Amygdala (tissue), 56 donors: ENCODE data around the gene NAV2.
A peak's percentile ranks its signal among the peaks of the same experiment; 100 is the strongest.
"Not testable (repeated sequence)": the region's sequence is repeated elsewhere in the genome, so short reads cannot be mapped to it uniquely, and the experiment has no call there.

ENCODE experiments used
- DNase-seq, 56 donors: peaks; one replicate each; lab custom pipeline; 2025; lab: John Stamatoyannopoulos, UW

Gene NAV2

DNA sequence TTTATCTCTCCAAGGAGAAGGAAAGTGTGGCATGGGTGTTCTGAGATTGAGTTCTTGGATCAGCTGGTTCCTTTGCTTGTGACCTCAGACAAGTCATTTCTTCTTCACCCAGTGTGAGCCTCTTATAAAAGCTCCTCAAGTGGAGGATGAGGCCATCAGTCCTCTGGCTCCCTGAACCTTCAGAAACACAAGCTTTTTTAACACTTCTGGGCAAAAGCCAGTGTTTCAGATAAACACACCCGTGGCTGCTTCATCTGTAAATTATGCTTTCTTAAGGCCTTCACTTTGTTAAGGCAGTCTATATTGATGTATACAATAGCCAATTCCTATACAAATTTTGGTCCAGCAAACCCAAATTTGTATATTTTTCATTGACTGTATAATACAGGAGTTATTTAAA is 267.8 kb downstream of the NAV2 start:
- no peak for DNase-seq

DNA sequence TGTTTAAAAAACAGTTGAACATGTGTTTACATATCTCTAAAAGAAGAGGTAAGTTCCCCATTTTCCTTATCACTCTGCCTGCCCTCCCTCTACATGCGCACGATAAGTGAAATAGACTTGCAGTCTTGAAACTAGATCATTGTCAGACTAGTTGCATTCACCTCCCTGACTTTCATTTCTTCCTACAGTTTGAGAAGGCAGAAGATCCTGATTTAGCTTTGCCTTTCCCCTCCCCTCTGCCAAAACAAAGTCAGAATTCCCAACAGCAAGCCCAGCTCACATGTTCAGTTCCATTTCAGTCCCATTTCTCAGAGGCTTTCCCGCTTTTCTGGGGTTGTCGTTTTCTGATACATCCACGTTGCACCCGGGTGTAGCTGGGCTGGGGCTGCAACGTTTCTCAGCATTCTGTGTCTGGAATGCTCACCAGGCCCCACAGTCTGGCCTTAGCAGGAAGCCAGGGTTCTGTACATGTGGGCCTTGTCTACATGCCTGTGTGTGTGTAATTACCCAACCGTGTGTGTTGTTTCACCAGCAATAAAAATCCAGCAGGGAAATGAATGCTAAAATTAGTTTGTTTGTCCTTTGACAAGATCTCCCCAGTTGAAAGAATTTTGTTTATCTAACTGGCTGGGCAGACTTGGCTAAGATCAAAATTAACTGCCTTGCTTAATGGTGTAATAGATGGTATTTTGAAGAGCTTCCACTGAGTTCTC is 268.5 kb downstream of the NAV2 start:
- DNase-seq, result no peak

GRCh38 chr11:19982774-19983495 is 270.3 kb downstream of the NAV2 start:
- no peak for DNase-seq

DNA sequence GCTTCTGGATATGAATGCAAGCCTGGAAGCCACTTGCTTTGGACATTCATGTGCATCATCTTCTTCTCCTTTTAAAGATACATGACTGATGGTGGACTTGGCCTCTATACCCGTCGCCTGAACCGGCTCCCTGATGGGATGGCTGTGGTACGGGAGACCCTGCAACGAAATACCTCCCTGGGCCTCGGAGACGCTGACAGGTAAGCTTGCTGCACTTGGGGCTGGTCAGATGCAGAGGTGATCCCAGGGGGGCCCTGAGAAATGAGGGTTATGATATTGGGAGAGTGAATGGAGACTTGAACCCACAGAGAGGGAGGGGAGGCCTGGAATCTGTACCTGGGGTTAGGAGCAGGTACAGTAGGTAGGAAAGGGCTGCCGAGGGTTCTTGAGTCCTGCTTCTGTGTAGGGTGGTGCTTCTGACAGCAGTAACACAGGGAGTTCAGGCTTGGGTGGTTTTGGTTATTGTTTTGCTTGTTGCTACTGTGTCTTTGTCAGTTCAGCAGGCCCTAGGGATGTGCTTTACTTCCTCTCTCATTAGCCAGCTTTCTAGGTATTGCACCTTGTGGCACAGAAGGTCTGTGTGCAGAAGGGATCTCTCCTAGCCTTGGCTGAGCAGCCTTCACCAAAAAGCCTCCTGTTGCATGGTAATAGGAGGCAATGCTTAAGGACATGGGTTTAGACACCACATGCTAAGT is 271.6 kb downstream of the NAV2 start:
- DNase-seq, result no peak

- no peak for DNase-seq
Measured at GRCh38 chr11:19985111-19985510, 272.5 kb downstream of the NAV2 start.

- no peak for DNase-seq
Measured at GRCh38 chr11:19987331-19987801, 274.7 kb downstream of the NAV2 start.

DNA sequence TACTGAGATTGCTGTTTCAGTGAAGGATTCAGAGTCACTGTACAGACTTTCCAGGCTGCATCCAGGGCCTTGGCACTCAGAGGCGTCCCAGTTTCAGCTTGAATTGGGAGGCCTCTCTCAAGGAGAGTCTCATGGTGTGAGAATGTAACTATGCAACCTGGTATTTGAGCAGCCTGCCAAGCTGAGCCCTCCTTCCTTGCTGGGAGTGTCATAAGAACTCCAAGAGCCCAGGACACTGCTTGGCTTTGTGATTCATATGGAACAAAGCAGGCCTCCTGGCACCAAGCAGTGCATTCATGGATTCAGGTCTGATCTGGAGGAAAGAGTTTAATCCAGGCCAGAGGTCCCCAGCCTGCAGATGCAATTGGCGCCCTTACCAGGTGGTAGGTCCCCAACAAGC is 276.0 kb downstream of the NAV2 start:
- peak in 36 of 56 donors; percentile 4 to 86 (median 38) for DNase-seq

DNA sequence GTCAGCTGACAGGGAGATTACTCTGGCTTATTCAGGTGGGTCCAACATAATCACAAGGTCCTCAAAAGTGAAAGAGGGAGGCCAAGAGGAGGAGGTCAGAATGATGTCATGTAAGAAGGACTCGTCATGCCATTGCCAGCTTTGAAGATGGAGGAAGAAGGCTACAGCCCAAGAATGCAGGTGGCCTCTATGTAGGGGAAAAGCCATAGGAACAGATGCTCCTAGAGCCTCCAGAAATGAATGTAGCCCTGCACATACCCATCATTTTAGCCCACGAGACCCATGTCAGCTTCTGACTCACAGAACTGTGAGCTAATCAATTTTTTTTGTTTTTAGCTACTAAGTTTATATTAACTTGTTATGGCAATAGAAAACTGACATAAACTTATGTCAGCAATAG is 276.6 kb downstream of the NAV2 start:
- no peak for DNase-seq

DNA sequence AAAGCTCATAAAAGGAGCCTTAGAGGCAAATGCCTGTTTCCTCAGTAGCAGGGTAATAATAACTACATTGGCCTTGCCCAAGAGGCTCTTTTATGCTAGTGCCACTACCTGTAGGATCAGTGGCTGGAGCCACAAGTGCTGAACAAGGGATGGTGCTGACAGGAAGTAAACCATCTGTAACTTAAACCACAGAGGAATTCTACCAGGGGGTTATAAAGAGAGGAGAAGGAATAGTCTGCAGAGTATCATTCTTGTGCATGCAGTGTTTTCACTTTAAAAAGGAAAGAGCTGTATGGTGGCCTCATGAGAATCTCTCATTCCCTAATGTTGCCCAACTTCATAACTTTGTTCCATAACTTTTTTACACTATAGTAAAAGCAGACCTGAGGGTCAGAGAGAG is 279.5 kb downstream of the NAV2 start:
- no peak for DNase-seq

DNA sequence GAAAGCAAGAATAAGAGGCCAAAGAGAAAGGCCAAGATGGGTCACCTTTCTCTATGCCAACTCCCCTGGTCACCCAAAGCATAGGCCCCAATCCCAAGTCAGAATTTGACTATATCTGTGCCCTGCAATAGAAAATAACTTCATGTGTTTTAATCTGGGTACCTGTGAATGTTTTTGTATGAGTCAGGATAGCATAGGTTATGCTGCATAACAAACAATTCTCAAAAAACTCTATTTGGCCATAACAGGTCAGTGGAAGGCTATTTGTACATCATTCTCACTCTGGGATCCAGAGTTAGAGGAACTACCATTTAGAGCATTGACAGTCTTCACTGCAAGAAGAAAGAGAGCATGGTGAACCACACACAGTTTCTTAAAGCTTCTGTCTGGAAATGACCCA is 280.4 kb downstream of the NAV2 start:
- DNase-seq, result no peak

DNA sequence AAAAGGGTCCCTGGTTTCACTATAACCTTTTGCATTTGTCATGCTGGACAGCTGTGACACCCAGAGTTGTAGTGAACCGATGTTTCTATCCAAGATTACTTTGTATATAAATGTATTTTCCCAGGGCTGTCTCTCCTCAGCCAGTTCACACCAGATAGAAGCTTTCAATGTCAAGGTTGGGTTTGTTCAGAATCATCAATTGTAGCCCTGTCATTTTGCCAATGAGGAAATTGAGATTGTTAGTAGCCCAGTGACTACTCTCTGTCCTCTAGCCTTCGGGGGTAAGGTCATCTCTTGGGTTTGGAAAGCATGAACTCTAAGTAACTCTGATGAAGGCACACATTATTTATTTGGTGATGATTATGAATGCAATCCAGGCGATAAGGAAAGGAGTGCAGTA is 282.0 kb downstream of the NAV2 start:
- DNase-seq, result no peak

DNA sequence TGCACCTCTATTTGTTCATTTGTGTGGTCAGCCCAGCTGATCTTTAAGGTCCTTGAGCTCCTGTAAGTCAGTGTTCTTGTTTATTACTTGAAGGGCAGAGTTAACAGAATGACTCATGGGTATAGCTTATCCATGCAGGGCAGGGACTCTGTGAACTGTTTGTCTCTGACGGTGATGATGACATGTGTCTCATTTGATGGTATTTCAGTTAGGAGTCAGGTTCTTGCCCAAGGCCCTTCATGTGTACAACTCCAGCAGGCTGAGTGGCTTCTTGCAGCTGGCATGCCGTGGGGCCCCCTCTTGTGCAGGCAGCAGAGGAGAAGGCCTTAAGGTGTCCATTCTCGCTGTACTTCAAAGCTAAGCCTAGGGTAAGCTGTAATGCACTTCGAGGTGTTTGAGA is 282.5 kb downstream of the NAV2 start:
- no peak for DNase-seq

- DNase-seq, result no peak
Measured at GRCh38 chr11:19996571-19996970, 283.9 kb downstream of the NAV2 start.

DNA sequence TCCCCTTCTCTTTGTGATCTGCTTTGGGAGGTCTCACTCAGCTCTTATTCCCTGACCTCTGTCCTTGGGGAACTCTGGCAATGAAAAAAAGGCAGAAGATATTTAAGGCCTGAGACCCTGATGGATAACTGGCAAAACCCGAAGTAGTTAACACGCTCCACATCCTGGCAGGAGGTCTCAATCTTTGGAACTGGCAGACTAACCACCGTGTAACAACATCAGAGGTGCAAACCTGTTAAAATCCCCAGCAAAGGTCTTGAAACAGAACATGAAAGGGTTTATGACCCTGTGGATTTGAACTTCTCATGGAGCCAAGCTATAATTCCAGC is 287.3 kb downstream of the NAV2 start:
- no peak for DNase-seq

- DNase-seq, result peak in 34 of 56 donors; percentile 5 to 87 (median 34)
Measured at GRCh38 chr11:20000351-20001134, 287.9 kb downstream of the NAV2 start.

GRCh38 chr11:20002312-20003216 is 289.9 kb downstream of the NAV2 start:
- DNase-seq, result no peak

DNA sequence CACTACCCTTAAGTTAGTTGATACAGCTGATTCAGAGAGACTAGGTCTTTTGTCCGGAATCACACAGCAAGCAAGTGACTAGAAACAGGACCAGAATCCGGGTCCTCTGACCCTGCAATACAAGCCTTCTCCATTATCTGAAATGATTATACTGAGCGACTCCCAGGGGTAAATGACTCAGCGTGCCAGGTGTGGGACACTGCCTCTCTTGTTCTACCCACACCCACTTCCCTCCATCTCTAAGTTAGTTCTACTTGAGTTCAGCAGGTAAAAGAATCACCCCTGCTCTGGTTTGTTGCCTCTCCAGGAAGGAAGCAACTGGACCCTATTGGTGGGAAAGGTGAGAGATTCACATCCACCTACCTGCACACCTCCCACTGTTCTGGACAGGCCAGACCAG is 290.7 kb downstream of the NAV2 start:
- no peak for DNase-seq

GRCh38 chr11:20004866-20005265 is 292.2 kb downstream of the NAV2 start:
- DNase-seq, result no peak

DNA sequence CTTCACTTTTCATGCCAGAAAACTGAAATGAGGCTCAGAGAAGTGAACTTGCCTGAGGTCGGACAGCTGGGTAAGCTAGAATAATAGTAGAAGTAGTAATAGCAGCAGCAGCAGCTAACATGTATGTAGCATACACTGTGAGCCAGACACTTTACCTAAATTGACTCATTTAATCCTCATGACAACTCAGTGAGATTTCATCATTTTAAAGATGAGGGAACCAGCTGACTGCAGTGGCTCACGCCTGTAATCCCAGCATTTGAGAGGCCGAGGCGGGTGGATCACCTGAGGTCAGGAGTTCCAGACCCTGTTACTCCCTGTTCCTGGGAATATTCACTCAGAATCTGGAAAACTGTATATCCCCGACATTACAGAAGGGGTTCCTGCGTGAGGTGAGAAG is 293.1 kb downstream of the NAV2 start:
- DNase-seq, result no peak

- DNase-seq, result not testable (repeated sequence)
Measured at GRCh38 chr11:20006618-20007017, 294.0 kb downstream of the NAV2 start.
